NCI-H345 (cell line): Measurements from ENCODE around the gene MORN1.
"Not testable (repeated sequence)": the region's sequence is repeated elsewhere in the genome, so short reads cannot be mapped to it uniquely, and the experiment has no call there.

Experiments
- DNase-seq: peaks from one replicate; lab custom pipeline; 2025; lab: John Stamatoyannopoulos, UW

The MORN1 gene

DNA sequence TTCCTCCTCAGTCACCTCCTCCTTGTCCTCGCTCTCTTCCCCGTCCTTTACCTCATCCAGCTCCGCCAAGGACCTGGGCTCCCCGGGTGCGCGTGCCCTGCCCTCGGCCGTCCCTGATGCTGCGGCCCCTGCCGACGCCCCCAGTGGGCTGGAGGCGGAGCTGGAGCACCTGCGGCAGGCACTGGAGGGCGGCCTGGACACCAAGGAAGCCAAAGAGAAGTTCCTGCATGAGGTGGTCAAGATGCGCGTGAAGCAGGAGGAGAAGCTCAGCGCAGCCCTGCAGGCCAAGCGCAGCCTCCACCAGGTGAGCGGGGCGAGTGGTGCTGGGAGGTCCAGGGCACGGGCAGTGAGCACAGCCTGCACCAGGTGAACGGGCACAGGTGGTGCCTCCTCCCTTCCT, 87.1 kb downstream of the MORN1 start:
- DNase-seq = no peak

DNA sequence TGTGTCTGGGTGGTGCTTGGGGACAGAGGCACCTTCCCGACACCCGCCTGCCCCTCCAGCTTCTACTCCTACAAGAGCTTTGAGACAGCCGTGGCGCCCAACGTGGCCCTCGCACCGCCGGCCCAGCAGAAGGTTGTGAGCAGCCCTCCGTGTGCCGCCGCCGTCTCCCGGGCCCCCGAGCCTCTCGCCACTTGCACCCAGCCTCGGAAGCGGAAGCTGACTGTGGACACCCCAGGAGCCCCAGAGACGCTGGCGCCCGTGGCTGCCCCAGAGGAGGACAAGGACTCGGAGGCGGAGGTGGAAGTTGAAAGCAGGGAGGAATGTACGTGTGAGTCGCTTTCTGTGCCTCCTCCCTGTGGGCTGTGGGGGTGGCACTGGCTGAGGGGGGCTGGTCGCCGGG, 87.6 kb downstream of the MORN1 start:
- no peak for DNase-seq

DNA sequence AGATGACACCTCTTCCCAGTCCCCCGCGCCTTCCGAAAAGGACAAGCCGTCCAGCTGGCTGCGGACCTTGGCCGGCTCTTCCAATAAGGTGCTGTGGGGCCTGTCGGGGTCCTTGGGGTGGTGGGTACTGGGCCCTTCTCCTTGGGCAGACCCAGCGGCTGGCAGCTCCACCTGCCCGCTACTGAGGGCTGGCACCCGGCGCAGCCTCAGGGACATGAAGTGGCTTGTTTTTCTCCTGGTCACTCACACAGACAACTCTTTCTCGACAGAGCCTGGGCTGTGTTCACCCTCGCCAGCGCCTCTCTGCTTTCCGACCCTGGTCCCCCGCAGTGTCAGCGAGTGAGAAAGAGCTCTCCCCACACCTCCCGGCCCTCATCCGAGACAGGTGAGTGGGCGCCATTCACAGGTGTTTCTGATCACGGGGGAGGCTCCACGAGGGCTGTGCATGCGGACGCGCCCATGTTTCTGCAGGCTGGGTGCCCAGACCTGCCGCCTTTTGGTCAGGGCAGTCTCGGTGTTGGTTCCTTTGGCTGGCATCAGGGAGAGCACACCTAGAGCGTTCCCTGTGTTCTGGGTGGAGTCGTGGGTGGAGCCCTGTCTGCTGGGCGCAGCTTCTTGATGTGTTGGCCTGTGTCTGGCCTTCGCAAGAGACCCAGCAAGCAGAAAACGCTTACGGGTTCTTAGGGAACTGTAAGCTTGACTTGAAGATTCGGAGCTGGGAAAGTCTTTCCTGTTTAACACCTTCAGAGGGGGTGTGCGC, 88.2 kb downstream of the MORN1 start:
- no peak for DNase-seq

DNA sequence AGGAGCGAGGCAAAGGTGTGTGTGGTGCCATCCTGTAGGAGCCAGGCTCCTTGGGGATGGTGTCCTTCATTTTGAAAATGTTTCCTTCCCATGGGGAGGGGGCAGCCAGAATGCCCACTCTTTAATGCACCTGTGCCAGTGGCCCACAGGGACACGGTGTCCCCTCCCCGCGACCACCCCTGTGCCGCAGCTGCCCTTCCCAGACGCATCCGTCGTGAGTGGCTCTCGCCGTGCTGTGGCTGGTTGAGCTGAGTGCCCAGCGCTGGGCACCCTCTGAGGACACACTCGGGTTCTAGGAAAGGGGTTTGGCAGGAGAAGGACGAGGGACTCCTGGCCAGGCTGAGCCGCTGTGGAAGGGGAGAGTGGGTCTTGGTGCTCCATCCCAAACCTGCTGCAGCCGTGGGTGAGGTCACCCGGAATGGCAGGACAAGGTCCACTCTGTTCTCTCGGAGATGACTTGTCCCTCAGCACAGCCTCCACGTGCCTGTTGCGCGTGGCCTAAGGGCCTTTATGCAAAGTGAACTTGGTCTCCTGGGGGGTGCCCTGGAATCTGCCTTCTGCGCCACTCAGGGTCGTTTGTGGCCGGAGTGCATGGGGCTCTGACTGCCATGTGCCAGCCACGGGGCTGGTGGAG, 88.9 kb downstream of the MORN1 start:
- no peak for DNase-seq

DNA sequence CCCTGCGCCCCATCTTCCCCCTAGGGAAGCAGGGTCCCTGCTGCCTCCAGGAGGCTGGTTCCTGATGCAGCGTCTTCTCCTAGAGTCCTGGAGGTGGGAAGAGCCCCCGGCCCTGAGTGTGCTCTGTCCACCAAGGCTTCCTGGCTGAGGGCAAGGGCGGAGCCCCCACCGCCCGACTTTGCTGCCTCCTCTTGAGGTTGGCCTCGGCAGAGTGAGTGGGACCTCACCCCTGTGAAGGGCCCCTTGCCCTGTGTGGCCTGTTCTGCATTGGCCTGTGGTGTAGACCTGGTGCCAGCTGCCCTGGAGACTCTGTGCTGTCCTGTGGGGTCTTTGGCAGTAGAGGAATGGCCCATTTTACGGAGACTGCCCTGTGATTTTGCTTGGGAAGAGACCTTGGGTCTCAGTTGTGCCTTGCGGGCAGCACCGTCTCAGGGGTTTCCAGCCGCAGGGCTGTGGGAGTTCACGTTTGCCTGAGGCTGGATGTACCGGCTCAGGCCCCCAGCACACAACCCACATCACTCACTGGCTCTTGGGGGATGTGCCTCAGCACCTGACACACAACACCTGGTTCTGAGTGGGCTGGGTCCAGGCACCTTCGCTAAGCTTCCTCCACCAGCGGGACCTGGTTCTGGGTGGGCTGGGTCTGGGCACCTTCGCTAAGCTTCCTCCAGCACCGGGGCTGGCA, 89.6 kb downstream of the MORN1 start:
- DNase-seq = no peak

DNA sequence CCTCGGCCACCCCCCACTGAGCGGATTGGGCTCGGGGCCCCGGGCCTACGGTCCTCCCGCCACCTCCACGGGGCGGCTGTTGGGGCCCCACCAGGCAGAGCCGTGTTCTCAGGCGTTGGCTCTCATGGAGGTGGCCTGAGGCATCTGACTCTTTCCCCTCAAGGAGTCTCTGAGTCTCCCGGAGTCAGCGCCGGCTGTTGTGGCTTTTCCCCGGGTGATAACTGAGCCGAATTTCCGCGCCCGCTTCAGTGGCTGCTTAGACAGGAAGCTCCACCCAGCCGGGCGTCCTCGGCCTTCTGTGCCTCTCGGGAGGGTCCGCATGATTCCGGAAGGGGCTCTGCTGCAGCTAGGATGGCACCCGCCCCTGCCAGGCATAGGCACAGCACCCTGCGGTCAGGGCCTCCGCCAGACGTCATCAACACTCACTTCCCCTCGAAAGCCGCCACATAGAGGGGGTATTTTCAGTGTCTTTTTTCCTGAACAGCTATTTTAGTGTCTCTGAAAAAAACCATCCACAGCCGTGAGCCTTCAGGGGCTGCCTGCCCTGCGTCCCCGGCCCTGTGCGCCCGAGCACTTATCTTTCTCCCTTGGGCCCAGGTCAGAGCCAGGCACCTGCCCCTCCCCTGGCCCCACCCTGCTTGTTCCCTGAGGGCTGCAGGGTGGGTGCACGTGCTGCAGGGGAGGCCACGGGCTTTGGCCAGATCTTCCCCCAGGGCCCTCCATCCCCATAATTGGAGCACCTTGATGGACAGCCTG, 90.3 kb downstream of the MORN1 start:
- no peak for DNase-seq

DNA sequence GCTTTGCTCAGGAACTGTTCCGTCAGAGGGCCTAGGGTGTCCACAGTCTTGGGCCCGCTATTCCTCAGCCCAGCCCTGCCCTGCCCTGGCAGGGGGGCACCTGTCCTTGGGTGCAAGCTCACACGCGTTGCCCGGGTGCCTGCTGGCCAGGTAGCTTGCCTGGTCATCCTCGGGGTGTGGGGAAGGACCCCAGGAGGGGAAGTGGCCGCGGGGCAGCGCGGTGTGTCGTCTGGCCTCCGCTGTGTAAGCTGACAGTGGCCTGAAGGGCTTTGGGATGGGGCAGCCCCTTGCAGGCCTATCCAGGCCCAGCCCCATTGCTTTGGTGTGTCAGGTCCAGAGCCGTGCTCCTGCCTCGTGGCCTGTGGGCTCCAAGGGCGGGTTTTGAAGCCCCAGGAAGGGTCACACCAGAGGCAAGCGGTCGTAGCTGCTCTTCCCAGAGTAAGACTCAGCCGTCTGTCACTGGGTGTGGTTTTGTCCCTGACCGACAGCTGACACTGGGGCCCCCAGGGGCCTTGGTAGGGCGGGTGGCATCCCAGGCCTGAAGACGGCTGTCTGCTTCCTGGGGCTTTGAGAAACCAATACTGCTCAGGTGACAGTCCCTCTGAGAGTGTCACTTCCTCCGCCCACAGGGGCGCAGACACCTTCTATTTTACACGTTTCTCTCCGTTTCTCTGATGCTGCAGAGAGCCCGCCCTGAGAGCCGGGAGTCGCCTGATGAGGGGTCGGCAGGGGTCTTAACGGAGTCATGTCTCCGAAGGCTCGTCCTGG, 91.2 kb downstream of the MORN1 start:
- DNase-seq = no peak

DNA sequence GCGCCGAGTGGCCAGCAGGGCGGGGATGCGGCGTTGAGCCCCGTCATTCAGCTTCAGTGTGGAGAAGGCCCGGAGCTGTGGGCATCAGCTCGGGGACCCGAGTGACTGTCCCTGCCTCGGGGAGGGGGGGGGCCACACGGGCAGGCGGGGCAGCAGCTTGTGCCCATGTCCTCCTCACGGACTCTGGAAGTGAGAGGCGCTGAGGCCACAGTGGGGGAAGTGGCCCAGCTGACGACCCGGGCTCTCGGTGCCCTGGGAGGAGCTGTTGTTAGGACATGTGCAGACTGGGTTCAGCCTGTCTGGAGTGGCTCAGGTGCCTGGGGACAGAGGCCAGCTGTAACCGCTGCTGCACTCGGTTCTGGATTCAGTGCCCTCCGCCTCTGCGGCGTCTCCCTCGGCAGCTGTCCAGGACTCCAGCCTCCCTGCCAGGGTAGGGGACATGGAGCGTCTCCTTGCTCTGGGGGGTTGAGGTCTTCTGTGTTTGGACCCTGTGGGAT, 92.2 kb downstream of the MORN1 start:
- no peak for DNase-seq

DNA sequence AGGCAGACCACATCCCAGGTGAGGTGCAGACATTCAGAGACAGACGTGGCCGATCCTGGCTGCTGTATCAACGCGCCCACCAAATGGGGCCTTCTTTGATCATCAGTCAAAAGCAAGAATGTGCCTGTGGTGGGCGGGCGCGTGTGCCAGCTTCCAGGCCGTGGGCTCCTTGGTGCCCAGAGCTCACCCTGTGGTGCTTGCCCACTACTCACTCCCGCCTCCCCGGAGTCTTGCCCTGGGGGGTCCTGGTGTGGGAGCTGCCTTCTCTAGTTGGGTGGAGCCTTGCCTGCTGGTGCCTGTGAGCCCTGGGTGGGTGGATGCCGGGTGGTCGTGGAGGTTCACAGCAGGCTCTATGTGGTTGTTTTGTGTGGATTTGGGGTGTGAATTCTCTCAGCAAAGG, 92.7 kb downstream of the MORN1 start:
- no peak for DNase-seq

DNA sequence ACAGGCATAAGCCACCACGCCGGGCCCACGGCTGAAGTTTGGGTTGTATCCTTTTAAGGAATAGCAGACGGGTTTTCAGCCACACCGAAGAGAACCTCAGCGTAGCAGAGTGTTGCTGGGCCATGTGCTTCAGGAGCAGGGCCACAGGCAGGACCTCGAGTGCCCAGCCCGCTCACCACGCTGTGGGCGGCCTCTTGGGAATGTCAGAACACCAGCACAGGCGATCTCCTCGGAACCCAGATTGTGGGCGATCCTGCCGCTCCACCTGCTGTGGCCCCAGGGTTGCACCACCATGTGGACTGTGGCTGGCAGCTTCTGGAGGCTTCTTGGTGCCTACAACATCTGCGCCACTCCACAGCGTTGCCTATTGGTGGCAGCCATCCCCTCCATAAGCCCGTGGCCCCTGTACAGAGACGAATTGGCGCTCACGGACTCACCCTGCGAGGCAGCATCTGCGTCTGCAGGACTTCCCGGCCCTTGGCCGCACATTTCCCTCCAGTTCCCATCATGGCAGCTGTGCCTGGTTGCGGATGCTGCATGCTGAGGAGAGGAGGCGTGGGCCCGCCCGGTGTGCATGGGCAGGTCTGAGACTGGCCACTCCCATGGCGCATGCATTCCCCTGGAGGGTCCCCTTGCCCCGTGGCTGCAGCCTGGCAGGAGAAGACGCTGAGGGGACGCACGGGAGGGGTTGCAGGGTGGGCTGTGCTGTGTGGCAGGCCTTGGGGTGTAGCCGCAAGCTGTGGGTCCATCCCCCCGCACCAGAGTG, 93.9 kb downstream of the MORN1 start:
- DNase-seq = no peak

DNA sequence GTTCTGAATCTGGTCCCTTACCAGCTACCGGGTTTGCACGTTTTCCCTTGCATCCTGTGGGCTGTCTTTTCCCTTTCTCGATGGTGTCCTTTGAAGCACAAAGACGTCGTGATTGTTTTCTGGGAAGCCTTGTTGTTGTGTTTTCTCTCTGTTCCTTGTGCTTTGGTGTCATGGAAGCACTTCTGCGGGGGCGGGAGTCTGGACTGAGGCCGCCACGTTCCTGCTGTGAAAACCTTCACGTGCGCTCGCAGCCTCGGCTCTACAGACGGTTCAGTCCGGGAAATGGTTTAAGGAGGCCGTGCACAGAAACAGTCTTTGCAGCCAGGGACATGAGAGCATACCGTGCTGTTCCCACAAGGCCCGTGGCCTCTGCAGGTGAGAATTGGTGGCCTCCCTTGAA, 94.7 kb downstream of the MORN1 start:
- no peak for DNase-seq

DNA sequence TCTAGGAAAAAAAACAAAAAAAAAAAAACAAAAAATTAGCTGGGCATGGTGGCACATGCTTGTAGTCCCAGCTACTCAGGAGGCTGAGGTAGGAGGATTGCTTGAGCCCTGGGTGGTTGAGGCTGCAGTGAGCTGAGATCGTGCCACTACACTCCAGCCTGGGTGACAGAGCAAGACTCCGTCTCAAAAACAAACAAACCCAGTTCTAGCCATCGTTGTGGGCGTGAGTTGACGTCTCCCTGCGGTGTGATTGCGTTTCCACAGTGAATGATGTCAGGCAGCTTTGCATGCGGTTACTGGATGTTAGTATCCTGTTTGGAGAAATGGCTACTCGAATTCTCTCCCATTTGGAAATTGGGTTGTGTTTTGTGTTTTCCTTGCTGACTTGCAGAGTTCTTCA, 95.1 kb downstream of the MORN1 start:
- DNase-seq = not testable (repeated sequence)

DNA sequence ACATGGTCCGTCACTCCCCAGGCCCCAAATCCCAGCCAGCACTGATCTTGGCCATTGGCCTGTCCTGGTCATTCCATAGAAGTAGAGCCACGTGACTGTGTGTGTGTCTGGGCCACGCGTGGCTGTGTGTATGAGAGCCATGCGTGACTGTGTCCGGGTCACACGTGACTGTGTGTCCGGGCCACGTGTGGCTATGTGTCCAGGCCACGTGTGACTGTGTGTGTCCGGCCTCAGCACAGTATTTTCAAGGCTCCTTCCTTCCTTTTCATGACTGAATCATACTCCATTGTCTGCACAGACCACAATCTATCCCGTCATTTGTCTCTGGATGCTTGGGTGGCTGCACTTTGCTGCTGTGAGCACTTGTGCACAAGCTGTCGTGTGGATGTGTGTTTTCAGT, 95.8 kb downstream of the MORN1 start:
- no peak for DNase-seq

DNA sequence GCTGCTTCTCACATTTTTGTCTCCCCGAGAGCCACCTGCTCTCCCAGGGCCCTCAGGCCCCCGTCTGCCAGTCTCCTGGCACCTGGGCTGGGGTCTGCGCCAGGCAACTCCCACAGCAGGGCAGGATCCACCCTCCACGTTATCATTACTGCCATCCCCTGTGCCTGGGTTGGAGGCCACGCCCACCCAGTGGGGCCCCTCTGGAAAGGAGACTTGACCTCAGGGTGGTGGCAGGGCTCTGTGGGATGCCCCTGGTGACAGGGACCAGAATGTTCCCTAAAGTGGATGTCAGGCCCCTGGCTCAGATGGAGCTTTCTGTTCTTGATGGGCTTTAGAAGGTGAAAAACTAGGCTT, 96.7 kb downstream of the MORN1 start:
- DNase-seq = no peak

DNA sequence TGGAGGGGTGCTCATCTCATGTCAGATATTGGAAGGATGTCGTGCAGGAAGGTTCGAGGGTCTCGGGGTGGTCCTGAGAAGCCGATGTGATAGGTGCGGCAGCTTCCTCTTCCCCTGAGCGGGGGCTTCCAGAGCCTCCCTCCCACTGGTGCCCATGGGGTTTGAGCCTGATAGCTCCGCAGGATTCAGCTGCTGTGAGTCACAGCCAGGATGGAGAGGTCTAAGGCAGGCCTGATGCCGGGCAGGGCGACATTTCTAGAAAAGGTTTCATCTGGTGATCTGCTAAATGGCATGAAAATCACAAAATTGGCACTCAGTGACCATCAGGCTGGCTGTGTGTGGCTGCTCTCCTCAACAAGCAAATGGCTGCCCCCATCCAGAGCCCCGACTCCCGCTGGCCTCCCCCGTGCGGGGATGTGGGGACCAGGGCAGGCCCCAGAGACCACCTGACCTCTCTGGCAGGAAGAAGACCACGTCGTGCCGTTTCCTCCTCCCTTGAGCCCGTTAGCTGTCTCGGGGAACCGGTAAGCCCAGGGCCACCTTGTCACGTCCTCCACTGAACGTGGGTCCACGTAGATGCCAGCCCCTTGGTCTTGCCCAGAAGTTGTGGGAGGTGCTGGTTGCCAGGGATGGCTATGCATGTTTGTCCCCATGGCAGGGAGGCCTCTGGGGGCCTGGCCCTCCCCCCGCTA, 97.2 kb downstream of the MORN1 start:
- no peak for DNase-seq

DNA sequence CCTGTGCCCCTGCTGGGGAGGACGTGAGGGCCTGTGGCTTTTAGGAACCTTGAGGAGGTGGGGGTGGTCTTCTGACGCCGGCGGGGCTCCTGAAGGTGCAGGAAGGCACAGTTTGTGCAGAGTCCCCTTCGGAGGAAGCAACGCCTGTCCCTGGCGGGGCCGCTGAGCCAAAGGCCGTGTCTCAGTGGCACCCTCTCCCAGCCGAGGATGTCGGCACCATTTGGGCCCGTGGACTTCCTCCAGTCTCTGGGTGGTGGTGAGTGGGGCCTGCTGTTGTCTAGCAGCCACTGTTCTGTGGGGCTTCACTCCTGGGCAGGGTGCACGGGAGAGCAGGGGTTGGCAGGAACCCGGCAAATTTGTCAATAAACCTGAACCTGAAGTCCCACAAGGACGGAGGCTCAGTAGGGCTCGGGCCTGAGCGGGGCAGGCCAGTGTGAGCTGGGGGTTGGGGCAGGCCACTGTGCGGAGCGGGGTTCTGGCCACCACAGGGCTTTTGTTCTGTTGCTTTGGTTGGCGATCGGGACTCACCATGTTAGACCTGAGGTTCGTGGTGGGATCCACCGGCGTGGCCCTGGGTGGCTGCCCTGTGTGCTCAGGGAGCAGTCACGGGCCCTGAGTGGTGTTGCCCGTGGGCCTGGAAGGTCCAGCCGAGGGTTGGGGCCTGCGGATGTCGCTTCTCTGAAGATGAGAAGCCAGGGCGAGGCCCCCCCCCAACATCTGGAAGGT, 98.5 kb downstream of the MORN1 start:
- DNase-seq = no peak

DNA sequence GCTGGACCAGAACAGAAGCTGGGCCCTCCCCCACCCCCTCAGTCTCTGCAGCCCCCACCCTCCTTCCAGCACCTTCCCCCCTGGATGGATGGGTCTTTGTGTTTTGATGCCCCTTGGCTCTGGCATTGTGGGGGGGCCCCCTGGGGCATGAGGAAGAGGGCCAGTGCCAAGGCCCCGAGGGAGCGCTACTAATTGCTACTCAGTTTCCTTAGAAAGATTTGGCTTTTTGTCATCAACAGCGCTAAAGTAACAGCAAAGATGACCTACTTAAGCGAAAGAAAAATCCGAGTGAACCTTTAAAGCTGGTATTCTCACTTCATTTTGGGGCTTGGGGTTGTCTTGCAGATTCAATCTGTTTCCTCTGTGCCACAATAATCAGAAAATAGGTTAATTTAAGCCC, 99.8 kb downstream of the MORN1 start:
- no peak for DNase-seq

DNA sequence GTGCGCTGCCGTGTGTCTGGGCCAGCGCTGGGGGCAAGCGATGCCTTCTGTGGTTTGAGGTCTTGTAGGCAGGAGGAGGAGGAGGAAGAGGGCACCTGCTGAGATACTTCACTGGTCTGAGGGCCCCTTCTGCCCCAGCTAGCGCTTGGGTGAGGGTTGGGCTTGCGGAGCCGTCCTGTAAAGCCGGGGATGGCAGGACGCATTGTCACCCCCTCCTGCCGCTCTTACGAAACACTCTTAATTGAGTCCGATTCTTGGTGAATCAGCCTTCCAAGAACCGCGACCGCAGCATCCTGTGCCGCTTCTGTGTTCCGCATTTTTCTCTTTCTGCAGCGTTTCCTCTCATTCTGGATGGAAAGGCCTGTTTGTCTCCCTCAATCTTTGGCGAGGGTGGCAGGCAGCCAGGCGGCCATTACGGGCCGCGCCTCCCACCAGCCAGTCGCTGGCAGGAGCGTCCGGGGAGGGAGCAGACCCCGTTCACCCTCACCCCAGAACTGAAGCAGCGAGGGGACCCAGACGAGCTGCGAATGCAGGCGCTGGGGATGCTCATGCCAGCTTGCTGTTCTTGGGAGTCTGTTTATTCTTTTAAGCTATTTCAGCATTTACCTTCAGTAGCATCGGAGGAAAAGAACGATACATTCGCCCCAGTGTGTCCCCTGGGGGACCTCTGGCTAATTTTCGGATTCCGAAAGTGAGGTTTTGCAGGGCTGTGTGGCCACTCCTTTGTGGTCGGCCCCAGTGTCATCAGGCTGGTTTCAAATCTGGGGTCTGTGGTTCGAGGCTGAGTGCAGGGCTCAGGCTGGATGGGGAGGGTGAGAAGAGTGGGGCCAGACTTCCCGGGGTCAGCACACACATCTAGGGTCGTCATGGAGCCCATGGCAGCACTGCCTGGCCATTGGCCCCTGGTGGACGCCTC, 100.5 kb downstream of the MORN1 start:
- no peak for DNase-seq

DNA sequence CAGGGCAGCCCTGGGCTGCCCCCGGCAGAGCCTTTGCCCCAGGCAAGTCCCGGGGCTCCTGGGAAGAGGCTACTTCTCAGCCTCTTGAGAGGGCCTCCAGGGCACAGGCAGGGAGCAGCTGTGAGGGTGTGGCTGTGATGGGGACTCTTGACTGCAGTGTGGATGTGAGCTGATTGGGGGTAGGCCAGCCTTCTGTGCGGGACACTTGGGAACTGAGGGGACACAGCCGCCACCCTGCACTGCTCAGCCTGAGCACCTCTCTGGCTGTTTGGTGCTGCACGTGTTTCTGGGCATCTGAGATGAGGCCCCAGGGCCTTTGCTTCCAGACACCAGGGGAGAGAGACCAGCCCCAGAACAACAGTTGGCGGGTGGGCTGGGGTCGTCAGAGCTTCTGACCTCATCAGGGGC, 101.2 kb downstream of the MORN1 start:
- no peak for DNase-seq
